UCSD-AML1 (cell line): ENCODE data around the gene PRKCZ.
A peak's percentile ranks its signal among the peaks of the same experiment; 100 is the strongest.

Experiments
- DNase-seq: peaks from one replicate; lab custom pipeline; 2025; ENCODE audit not compliant: unreplicated experiment; lab: John Stamatoyannopoulos, UW

The PRKCZ gene

GRCh38 chr1:2224631-2225428, 174.6 kb downstream of the PRKCZ start:
- no peak for DNase-seq

- no peak for DNase-seq
Observed at GRCh38 chr1:2226525-2227345, 176.5 kb downstream of the PRKCZ start.

GRCh38 chr1:2227346-2228156, 177.3 kb downstream of the PRKCZ start:
- DNase-seq, result peak; percentile 97

- DNase-seq, result no peak
Observed at GRCh38 chr1:2228157-2228594, 178.0 kb downstream of the PRKCZ start, which contains the start of gene SKI. SKI (plus strand) TSS chr1:2228319; CDS start chr1:2228767, 448 bp downstream.

- no peak for DNase-seq
Observed at GRCh38 chr1:2228694-2229036, 178.5 kb downstream of the PRKCZ start.

GRCh38 chr1:2229037-2229864, 179.0 kb downstream of the PRKCZ start:
- DNase-seq, result peak; percentile 72

- peak; percentile 30 for DNase-seq
Observed at GRCh38 chr1:2229911-2230731, 179.9 kb downstream of the PRKCZ start.

- DNase-seq, result no peak
Observed at GRCh38 chr1:2230781-2231531, 180.7 kb downstream of the PRKCZ start.

GRCh38 chr1:2231532-2232254, 181.5 kb downstream of the PRKCZ start:
- peak; percentile 41 for DNase-seq

GRCh38 chr1:2232255-2232915, 182.2 kb downstream of the PRKCZ start:
- no peak for DNase-seq

GRCh38 chr1:2232916-2233438, 182.8 kb downstream of the PRKCZ start:
- no peak for DNase-seq

GRCh38 chr1:2233468-2233867, 183.3 kb downstream of the PRKCZ start:
- DNase-seq, result no peak

- DNase-seq, result peak; percentile 69
Observed at GRCh38 chr1:2233997-2234761, 184.0 kb downstream of the PRKCZ start.

- no peak for DNase-seq
Observed at GRCh38 chr1:2234762-2235113, 184.5 kb downstream of the PRKCZ start.
